ENCODE results near the gene LMNB1. TPM values are rescaled to one million over a fixed set of nuclear protein-coding genes. Genes with fewer than 3 reads are reported as not detected.

The LMNB1 gene
- total RNA-seq, 2 donors from 2014 or later: 58.0 to 216 TPM

- intact Hi-C loops (cut with DNase I): no loop called here
- Histone ChIP-seq H3K4me3 (no peak overlapping the region), H3K9me3 (no peaks in the 10 kb centered on the region), H3K27me3 (no peaks in the 10 kb centered on the region), H3K4me1 (no peaks in the 10 kb centered on the region), H3K9ac (ENCODE audit: low read depth in 2 of 2, low read length in 2 of 2) (no peak overlapping the region), H3K27ac (no peak overlapping the region), H3K36me3 (no peaks in the 10 kb centered on the region)
- no peak for DNase-seq
- TF ChIP-seq CTCF (IDR thresholded peaks at IDR 0.05): no peak
Observed at GRCh38 chr5:126883564-126884245, 106.8 kb downstream of the LMNB1 start.

- no peak for DNase-seq
- Histone ChIP-seq H3K9me3 (no peaks in the 10 kb centered on the region), H3K27ac (no peak overlapping the region), H3K9ac (ENCODE audit: low read depth in 2 of 2, low read length in 2 of 2) (no peak overlapping the region), H3K36me3 (no peaks in the 10 kb centered on the region), H3K4me1 (no peaks in the 10 kb centered on the region), H3K4me3 (no peak overlapping the region), H3K27me3 (no peaks in the 10 kb centered on the region)
- no peak for TF ChIP-seq CTCF (IDR thresholded peaks at IDR 0.05)
- intact Hi-C loops (cut with DNase I): no loop called here
Observed at GRCh38 chr5:126884269-126884819, 107.4 kb downstream of the LMNB1 start.

Other genes with a start within 250 kb of the LMNB1 start
- gene ALDH7A1, start 181.9 kb upstream of the LMNB1 start, total RNA-seq: 10 to 100 TPM; 49.2 to 75.7 TPM
- 10 to 100 TPM; 36.4 to 36.6 TPM for gene PHAX, start 176.2 kb upstream of the LMNB1 start, total RNA-seq